HUES64 (cell line): ENCODE measurements around the gene RCL1.

Experiments
- H3K27ac ChIP-seq: 2 replicates; pipeline ENCODE4 v1.7.0; 2013; ENCODE audit warnings: low read depth, low read length, inconsistent platforms
- H3K27me3 ChIP-seq: 2 replicates; pipeline ENCODE4 v1.6.1; 2013; ENCODE audit warnings: mild to moderate bottlenecking, low read length; ENCODE audit not compliant: insufficient read depth
- H3K36me3 ChIP-seq: 2 replicates; pipeline ENCODE4 v1.6.1; 2013; ENCODE audit warnings: mild to moderate bottlenecking, low read length; ENCODE audit not compliant: insufficient read depth
- H3K4me1 ChIP-seq: 2 replicates; pipeline ENCODE4 v1.6.1; 2013; ENCODE audit warnings: mild to moderate bottlenecking, low read length, moderate library complexity; ENCODE audit not compliant: insufficient read depth
- H3K4me3 ChIP-seq: 2 replicates; pipeline ENCODE4 v1.5.1; 2013; ENCODE audit warnings: mild to moderate bottlenecking, low read length, moderate library complexity
- H3K9ac ChIP-seq: 2 replicates; pipeline ENCODE4 v1.6.1; 2013; ENCODE audit warnings: mild to moderate bottlenecking, low read depth, low read length
- H3K9me3 ChIP-seq: 2 replicates; pipeline ENCODE4 v1.6.1; 2013; ENCODE audit warnings: low read depth, low read length; ENCODE audit not compliant: insufficient read depth
- WGBS: fragments of 150-250, 120-280 bp; methylation state at CpG from one replicate; pipeline ENCODE4 v1.1.7; 2013; ENCODE audit warnings: missing lambda C conversion rate; 5-methylcytosine and 5-hydroxymethylcytosine counted together

Gene RCL1

GRCh38 chr9:4832786-4833579 is 40.2 kb downstream of the RCL1 start:
- Histone ChIP-seq H3K36me3 (peaks cover 26% of the 10 kb centered on the region), H3K9ac (no peak overlapping the region), H3K9me3 (no peaks in the 10 kb centered on the region), H3K27me3 (no peaks in the 10 kb centered on the region), H3K4me1 (no peaks in the 10 kb centered on the region), H3K4me3 (no peak overlapping the region), H3K27ac (no peak overlapping the region)
- WGBS, result 94% methylated on average over 5 of the region's 7 CpGs

GRCh38 chr9:4833781-4834560 is 41.2 kb downstream of the RCL1 start:
- H3K4me1 ChIP-seq, result no peaks in the 10 kb centered on the region
- H3K9ac ChIP-seq, result no peak overlapping the region
- no peaks in the 10 kb centered on the region for H3K27me3 ChIP-seq
- 96% methylated on average over 9 of the region's 11 CpGs for WGBS
- H3K9me3 ChIP-seq, result no peaks in the 10 kb centered on the region
- H3K36me3 ChIP-seq, result peaks cover 32% of the 10 kb centered on the region
- no peak overlapping the region for H3K4me3 ChIP-seq
- H3K27ac ChIP-seq, result no peak overlapping the region

DNA sequence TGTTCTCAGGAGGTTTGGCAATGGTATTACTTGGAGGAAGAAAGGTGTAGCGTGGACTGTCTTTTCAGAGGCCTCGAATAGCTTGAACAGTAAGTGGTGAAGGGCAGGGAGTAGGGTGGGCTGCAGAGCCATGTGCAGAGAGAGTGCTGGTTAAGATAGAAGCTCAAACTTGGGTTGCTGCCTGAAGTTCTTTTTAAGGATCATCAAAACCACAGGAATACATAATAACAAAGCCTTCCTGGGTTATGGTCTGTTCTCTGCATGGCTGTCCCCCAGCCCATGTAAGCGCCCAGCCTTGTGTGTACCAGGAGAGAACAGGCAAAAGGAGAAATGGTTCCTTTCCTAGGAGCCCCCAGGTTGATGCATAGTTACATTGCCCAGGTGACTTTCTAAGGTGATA is 43.9 kb downstream of the RCL1 start:
- H3K9ac ChIP-seq, result no peak overlapping the region
- H3K4me1 ChIP-seq, result no peaks in the 10 kb centered on the region
- WGBS, result 92% methylated on average over 3 of the region's 3 CpGs

DNA sequence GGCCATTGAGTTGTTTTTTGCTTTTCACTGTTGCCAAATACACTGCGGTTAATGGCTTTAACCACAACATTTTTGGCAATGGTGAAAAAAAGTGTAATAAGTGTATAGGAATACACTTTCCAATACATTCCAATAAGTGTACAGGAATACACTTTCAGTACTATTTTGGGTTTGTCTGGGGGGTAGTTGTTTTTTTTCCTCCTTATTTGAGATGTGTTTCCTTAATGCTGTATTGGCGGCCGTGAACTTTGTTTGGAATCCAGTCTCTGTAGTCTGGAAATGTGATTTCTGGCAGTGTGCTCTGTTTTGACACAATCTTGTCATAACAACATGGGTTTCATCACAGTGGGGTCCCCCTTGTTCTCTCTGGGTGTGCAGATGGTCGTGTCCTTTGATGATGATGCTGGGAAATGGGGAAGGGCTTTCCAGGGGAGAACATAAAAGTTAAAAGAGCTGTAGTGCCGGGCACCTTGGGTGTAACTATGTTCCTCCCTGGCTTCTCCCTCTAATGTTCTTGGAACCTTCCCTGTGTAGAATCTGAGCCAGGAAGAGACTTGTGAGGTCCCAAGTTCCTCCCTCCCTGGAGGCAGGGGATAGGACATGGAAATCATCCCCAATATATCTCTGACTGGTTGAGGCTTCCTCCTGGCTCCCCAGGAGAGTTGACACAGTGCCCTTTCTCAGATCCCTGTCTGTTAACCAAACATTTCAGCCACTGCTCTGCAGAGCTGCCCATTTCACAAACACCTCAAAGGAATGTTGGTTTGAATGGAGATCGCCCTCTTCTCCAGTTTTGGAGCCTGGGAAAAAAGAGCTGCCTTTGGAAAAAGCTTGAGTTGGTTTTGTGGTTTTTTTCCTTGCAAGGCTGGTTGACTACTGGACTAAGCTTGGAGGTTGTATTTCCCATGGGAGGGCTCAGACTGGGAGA is 44.8 kb downstream of the RCL1 start:
- Histone ChIP-seq H3K27me3 (no peaks in the 10 kb centered on the region), H3K36me3 (peaks cover 66% of the 10 kb centered on the region)

More for the DNA sequence above, 43.9 kb downstream of the RCL1 start:
- H3K36me3 ChIP-seq, result peaks cover 58% of the 10 kb centered on the region
- no peaks in the 10 kb centered on the region for H3K9me3 ChIP-seq
- no peak overlapping the region for H3K4me3 ChIP-seq
- H3K27me3 ChIP-seq, result no peaks in the 10 kb centered on the region
- H3K27ac ChIP-seq, result no peak overlapping the region

GRCh38 chr9:4838189-4838546 is 45.4 kb downstream of the RCL1 start:
- no peak overlapping the region for H3K9ac ChIP-seq
- no peaks in the 10 kb centered on the region for H3K27me3 ChIP-seq
- no peaks in the 10 kb centered on the region for H3K4me1 ChIP-seq
- peaks cover 70% of the 10 kb centered on the region for H3K36me3 ChIP-seq
- H3K9me3 ChIP-seq, result no peaks in the 10 kb centered on the region
- 53% methylated on average over 3 of the region's 3 CpGs for WGBS
- no peak overlapping the region for H3K4me3 ChIP-seq
- no peak overlapping the region for H3K27ac ChIP-seq

More for the DNA sequence above, 44.8 kb downstream of the RCL1 start:
- no peak overlapping the region for H3K4me3 ChIP-seq
- H3K9ac ChIP-seq, result no peak overlapping the region
- 90% methylated on average over 5 of the region's 6 CpGs for WGBS
- H3K27ac ChIP-seq, result no peak overlapping the region
- no peaks in the 10 kb centered on the region for H3K9me3 ChIP-seq
- H3K4me1 ChIP-seq, result no peaks in the 10 kb centered on the region

GRCh38 chr9:4839470-4839912 is 46.7 kb downstream of the RCL1 start:
- Histone ChIP-seq H3K4me1 (no peaks in the 10 kb centered on the region), H3K9me3 (no peaks in the 10 kb centered on the region), H3K4me3 (no peak overlapping the region), H3K27ac (no peak overlapping the region), H3K27me3 (no peaks in the 10 kb centered on the region), H3K9ac (no peak overlapping the region), H3K36me3 (peaks cover 68% of the 10 kb centered on the region)
- 94% methylated on average over 1 of the region's 1 CpG for WGBS

DNA sequence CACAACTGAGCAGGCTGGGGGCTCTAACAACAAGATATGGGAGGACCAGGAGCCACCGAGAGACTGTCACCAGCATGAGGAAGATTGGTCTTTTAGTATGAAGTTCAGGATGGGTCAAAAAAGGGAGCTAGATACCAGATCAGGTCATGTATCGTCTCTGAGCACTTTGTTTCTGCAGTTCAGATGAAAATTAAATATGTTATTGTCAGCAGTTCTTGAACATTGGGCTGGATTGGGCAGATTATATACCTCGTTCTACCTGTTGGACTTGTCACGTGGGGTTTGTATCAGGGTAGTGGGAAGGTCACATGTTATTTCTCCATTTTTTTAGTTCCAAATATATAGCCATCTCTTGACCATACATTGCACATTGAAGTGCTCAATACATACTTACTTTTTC is 47.3 kb downstream of the RCL1 start:
- Histone ChIP-seq H3K9me3 (no peaks in the 10 kb centered on the region), H3K27ac (no peak overlapping the region), H3K9ac (no peak overlapping the region), H3K4me3 (no peak overlapping the region), H3K27me3 (no peaks in the 10 kb centered on the region), H3K4me1 (no peaks in the 10 kb centered on the region), H3K36me3 (peaks cover 68% of the 10 kb centered on the region)
- WGBS, result 96% methylated on average over 4 of the region's 4 CpGs

DNA sequence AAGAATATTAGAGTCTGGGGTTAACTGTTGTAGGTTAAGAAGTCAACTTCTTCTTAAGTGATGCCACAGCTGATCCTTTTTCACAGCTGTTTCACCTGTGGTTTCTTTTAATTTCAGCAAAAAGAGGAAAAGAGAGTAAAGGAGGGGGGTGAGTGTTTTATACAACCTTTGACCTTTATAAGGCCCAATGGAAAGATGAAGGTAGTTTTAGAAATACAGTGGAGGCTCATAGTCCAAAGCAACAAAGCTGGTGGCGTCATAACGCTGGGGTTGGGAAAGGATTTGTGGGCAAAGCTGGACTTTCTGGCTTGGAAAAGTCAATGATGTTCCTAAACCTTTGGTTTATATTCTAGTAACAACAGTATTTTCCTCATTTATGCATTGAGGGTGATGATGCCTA is 49.5 kb downstream of the RCL1 start:
- H3K9ac ChIP-seq, result no peak overlapping the region
- no peak overlapping the region for H3K27ac ChIP-seq
- WGBS, result 97% methylated on average over 2 of the region's 2 CpGs
- no peak overlapping the region for H3K4me3 ChIP-seq
- H3K27me3 ChIP-seq, result no peaks in the 10 kb centered on the region
- H3K4me1 ChIP-seq, result no peaks in the 10 kb centered on the region
- H3K9me3 ChIP-seq, result no peaks in the 10 kb centered on the region
- peaks cover 81% of the 10 kb centered on the region for H3K36me3 ChIP-seq

GRCh38 chr9:4842734-4843133 is 50.0 kb downstream of the RCL1 start:
- 98% methylated on average over 4 of the region's 4 CpGs for WGBS
- Histone ChIP-seq H3K9me3 (no peaks in the 10 kb centered on the region), H3K36me3 (peaks cover 83% of the 10 kb centered on the region), H3K9ac (no peak overlapping the region), H3K27me3 (no peaks in the 10 kb centered on the region), H3K4me3 (no peak overlapping the region), H3K4me1 (no peaks in the 10 kb centered on the region), H3K27ac (no peak overlapping the region)

DNA sequence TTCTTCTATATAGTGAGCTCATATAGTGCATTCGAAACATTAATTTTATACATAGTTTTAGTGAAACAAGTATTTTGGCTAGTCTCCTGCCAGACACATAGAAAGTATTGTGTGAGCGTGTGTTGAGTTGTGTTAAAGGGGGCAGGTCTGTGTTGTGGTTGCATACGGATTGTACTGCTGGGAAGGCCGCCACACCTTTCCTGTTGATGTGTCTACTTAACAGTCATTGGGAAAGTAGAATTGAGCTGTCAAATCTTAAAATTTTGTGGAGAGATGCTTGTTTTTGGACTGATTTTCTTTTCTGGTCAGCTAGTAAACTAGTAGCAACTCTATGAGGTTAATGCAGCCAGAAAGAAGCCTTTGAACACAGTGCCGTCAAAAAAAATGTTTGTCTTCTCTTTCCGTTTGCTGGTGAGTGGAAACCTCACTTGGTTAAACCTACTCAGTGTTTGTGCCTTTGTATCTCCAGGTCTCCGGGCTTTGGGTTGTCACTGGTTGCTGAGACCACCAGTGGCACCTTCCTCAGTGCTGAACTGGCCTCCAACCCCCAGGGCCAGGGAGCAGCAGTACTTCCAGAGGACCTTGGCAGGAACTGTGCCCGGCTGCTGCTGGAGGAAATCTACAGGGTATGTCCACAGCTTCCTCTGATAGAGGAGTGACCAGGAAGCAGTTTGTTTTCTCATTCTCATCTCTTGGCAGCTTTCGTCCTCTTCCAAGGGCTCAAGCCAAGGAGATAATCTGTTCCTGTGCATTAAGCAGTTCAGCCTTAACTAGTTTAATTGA is 51.5 kb downstream of the RCL1 start:
- Histone ChIP-seq H3K4me3 (no peak overlapping the region), H3K27ac (no peak overlapping the region), H3K4me1 (no peaks in the 10 kb centered on the region), H3K9ac (no peak overlapping the region), H3K36me3 (peaks cover 85% of the 10 kb centered on the region), H3K27me3 (no peaks in the 10 kb centered on the region), H3K9me3 (no peaks in the 10 kb centered on the region)
- 97% methylated on average over 9 of the region's 9 CpGs for WGBS
